GM12891 (cell line): ENCODE results near the gene OSTN.

Source experiments
- POLR2A ChIP-seq: IDR thresholded peaks from 2 replicates; pipeline ENCODE4 v1.6.1; 2011; ENCODE audit warnings: low read depth, low read length, control low read depth
- TAF1 ChIP-seq: IDR thresholded peaks from 2 replicates; pipeline ENCODE4 v1.6.1; 2011; ENCODE audit warnings: low read depth, low read length, control low read depth

DNA sequence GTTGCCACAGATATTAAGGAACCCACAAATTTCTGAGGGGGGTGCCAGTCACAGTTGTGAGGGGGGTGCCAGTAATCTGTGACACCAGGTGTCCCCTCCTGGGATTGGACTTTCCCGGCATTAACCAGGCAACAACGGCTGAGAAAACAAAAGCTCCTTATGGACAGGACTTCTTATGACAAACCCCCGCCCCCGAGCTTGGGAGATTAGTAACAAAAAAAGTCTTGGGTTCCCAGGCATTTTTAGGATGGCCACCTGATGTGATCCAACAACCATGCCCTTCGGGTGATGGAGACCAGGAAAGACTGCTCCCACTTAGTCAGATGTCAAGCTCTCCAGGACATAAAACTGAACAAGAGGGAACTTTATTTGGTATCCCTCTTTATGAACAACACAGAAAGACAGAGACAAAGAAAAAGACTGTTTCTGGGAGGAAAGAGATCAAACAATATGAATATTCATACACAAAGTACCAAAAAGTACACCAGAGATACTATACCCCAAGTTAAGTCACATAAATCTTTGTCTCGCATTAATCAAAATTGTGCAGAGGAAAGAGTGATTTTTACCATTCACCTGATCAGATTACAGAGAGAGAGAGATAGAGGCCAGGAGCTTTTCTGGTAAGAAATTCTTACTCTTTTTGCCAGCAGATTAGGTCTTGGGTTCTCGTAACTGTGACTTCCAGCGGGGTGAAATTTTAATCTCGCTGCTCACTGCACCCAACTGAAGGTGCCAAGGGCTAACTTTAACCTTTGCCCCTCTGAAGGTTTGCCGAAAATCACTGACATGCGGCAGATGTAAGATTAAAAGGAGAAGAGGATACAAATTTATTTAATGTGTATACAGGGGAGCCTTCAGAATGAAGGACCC is 61.6 kb downstream of the OSTN start:
- TF ChIP-seq POLR2A (no peak), TAF1 (no peak)
